Activated gamma-delta T cell (primary cell): ENCODE results near the gene OBP2B.
"Not testable (repeated sequence)": the region's sequence is repeated elsewhere in the genome, so short reads cannot be mapped to it uniquely, and the experiment has no call there.

ENCODE experiments used
- DNase-seq: peaks from one replicate; lab custom pipeline; 2025; lab: John Stamatoyannopoulos, UW

OBP2B gene

DNA sequence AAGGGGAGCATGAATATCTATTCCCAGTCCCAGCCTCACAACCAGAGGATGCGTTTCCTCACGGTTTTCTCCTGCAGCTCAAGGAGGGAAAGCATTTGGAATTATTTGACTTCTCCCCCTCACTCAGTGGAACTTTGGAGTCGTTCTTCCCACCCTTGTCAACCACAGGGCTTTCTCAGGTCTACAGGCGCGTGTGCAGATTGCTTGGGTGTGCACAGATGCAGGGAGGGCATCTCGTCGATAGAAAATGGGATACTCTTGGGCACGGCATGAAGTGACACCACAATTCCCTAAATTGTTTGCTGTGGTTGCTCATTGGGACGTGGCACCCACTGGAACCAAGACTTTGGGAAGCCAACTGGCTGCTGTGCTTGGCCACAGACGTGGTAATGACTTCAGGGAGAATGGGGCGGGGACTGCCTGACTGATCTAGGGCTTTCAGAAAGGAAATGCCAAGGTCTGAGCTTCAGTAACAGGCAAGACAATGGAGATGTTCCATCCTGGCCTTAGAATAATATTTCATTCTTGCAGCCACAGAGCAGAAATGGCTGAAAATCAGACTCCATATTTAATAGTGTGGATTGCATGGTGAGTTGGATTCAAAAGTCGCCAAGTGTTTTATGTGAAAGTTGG lies 12.2 kb upstream of the OBP2B start:
- DNase-seq, result no peak

DNA sequence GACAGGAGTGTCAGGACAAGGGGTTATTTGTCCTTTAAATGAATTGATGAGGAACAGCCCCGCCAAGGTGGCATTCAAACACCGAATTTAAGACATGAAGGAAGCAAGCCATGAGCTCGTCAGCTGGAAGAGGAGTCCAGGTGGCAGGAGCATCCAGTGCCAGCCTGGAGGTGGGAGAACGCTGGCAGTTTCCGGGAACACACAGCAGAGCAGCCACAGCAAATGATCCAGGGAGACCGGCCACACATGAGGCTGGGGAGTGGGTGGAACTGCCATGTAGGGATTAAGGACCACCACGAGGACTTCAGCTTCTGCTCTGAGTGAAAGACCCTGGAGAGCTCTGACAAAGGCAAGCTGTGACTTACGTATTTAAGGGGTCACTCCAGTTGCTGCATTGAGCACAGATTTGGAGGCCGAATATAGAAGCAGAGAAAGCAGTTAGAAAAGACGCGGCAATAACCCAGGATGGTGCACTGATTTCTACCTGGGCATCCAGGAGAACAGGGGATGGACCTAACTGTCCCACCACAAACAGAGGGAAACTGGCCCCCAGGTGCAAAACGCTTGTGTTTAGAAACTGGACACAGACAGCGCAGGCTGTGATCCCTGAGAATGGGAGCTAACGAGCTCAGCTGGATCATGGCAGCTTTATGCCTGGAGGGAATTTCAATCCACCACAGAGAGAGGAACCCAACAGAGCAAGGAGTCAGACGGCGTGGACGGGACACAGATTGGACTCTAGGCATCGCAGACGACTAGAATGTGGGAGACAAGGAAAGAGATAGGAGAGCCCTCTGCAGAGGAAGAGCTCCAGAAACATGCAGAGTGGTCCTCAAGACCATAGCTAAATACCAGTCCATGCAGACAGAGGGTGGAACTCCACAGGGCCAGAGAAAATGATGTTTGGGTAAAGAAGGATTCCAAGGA lies 9.3 kb upstream of the OBP2B start:
- not testable (repeated sequence) for DNase-seq

DNA sequence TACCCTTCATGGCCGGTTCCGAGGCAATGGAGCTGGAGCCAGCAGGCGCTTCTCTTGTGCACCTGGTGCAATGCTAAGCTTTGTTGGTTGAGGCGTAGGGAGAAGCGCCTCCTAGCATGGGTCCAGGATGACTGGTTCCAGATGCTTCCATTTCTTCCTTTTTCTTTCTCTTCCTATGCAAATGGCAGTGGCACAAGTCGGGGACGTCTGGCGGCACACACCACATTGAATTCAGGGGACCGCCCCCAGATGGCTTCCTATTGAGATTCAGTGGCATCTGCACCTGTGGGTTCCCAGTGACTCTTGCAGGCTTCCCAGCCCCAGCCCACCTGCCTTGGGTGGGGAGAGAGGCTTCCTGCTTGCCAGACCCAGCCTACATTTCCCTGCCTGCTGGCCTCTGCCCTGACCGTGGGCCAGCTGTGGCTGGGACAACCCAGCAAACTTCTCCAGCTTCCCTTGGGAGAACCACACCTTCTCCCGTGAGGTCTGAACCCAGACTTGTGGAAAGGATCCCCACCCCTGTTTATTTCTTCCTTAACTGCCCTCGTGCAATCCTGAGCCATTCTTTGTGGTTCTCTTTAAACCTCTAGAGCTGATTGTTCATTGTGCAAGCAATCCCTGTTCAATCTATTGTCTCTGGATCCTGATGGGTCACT lies 8.4 kb upstream of the OBP2B start:
- DNase-seq, result not testable (repeated sequence)

DNA sequence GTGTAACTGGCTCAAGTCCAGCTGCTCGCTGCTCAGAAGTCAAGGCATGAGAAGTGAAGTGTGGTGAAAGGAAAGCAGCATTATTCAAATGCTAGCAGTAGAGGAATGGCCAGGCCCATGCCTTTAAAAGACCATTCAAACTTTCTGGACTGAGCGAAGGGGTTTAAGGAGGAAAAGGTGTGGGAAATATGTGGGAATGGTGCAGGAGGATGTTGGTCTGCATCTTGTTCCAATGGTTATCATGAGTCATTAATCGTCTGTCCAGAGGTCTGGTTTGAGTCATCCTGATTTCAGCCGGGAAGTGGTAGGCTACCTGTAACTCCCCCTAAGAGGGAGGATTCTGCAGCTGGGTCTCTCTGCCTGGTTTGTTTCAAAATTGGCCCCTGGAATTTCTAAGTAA lies 5.2 kb upstream of the OBP2B start:
- not testable (repeated sequence) for DNase-seq

DNA sequence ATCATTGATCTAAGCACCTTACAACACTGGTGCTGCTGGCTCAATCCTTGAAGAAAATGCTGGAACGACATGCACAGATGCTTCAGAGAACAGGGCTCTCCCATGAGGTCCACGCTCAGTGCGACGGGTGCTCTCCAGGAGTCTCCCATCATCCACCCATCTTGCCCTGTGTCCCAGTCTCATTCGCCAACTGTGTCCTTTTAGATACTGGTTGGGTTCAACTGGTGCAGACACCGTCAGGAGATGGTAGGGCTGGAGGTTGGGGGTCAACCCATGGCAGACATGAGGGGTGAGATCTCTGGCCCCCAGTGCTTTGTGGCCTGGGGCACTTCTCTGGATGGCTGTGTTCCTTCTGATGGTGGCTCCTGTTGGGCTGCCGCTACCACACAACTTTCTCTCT lies 1.6 kb upstream of the OBP2B start:
- no peak for DNase-seq

DNA sequence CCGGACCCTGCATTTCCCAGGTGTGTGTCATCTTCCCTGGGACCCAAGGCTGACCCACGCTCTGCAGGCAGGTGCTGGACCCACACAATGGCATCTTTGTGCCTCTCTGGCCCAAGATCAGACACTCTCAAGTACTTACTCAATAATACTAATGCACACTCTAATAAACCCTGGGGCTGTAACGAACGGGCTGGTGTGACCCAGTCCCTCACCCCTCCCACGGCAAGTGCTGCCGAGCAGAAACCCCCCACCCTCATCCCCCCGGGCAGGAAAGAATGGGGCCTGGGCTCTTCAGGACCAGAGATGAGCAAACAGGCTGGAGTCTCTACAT lies 1.1 kb upstream of the OBP2B start:
- DNase-seq, result no peak

DNA sequence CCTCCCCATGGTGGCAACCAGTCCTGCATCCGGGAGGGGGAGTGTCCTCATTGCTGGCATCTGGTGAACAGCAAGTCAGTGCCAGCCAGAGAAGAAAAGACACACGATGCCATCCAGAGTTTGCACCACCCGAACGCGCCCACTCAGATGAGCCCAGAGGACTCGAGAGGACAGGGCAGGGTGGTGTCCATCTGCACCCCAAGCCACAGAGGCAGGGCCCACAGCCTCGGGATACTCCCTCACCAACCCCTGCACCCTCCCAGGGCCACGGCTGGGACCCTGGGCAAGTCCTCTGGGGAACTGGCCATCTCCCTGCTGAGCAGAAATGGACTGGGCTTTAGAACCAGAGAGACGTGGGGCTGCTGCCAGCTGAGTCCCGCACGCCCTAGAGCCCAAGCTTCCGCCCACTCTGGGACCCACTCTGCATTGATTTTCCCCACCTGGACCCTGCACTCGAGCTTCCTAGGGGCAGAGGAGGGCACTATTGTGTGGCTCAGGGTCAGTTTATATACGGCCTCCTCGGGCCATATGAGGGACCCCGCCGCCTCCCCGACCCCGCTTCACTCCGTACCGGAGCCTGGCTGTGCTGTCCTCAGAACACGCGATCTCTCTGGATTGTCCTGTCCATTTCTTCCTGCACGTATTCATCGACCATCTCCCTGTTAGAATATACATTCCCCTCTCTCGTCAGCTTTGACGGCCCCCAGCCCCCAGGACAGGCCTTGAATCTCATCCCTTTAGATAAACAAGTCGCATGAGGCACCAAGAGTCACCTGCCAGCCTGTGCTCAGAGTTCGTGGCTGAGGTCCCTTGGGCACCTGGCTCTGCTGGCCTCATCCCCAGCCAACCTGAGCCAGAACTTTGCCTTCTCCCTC lies 514 bp upstream of the OBP2B start:
- DNase-seq, result not testable (repeated sequence)

DNA sequence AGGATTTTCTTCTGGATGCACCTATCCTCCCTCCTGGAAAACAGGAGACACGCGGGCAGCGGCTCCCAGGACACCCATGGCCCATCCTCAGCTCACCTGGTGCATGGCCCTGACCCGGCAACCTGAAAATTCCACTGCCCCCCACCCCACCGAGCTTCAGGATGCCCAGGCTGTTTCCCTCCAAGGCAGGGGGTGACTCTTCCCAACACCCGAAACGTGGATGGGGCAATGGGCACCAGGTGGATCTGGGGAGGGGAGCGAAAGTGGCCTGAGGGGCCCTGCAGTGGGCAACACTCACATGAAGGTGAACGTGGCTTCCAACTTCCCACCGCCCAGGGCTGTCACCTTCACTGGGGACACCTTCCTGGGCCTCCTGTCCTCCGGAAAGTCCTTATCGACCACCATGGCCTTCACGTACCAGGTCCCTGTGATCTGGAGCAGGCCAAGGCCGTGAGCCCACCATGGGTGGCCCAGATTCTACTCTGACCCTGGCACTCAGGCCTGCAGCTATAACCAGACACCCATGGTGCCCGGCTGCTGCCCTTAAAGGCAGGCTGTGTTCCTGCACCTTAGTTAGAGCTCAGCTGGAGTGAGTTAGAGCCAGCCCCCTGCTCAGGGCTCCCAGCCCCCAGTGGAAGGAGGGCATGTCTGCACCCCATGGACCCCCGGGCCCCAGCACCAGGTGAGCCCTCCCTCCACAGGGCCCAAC lies 725 bp downstream of the OBP2B start:
- DNase-seq, result not testable (repeated sequence)

DNA sequence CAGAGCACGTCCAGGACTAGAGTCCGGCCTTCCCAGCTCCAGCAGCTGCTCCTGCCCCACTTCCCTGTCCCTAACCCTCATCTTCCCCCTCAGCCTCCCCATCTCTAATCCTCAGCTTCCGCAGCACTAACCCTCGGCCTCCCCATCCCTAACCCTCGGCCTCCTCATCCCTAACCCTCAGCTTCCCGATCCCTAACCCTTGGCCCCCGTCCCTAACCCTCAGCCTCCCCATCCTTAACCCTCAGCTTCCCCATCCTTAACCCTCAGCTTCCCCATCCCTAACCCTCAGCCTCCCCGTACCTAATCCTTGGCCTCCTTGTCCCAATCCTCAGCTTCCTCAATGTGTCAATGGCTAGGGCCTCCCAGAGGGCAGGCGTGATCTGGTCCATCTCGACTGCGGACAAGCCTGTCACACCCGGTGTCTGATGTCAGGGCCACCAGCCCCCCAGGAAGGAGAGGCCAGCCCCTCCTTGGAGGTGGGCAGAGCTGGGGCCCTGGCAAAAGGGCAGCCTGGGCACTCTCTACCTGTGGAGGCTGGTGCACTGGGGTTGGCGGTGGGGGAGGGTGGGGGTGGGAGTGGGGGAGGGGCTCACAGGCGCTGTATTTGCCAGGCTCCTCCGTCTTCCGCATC lies 1.4 kb downstream of the OBP2B start:
- no peak for DNase-seq

DNA sequence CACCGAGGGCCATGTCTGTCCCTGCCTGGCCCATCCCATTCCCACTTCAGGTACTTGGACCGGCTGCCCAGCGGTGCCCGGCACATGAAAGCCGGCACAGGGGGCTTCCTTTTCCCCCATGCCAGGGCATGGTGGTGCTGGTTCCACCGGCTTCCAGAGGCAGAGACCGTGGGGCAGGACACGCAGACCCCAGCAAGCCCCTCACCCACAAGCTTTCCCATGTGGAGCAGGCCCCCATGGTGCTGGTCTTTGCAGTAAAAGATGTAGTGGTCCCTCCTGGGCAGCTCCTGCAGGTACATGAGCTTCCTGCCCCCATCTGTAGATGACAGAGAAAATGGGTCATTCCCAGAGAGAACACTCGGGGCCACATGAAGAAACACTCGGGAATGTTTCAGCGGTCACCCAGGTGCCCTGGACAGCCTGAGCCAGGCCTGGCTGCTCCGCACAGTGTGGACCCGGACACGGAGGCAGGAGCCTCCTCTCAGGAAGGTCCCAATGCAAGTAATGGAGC lies 2.0 kb downstream of the OBP2B start:
- DNase-seq, result no peak

DNA sequence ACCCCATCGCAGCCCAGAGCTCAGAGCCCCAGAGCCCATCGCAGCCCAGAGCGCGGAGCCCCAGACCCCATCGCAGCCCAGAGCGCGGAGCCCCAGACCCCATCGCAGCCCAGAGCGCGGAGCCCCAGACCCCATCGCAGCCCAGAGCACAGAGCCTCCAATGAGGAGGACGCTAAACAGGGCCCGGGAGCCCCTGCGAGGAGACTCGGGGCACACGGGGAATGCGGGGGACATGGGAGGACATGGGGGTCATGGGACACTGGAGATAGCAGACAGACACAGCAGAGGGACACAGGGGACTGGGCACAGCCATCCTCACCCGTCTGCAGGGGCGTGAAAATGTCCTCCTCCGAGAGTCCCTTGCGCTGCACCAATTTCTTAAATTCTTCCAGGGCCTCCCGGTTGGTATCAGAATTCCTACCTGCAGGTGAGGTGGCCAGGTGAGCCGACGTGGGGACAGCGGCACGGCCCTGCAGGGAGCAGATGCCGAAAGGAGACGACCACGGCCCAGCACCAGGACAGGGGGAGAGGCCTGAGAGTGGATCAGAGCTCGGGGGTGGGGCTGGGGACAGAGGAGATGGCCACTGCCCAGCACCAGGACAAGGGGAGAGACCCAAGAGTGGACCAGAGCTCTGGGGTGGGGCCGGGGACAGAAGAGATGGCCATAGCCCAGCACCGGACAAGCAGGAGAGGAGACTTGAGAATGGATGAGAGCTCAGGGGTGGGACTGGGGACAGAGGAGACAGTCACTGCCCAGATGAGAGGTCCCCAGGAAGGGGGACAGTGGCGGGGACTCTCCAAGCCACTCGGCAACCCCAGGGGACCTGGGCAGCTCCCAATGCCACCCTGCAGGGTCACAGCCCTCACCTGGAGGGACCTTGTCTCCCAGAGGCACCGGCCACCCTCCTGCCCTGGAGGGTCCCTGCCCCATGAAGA lies 2.8 kb downstream of the OBP2B start:
- DNase-seq, result no peak

DNA sequence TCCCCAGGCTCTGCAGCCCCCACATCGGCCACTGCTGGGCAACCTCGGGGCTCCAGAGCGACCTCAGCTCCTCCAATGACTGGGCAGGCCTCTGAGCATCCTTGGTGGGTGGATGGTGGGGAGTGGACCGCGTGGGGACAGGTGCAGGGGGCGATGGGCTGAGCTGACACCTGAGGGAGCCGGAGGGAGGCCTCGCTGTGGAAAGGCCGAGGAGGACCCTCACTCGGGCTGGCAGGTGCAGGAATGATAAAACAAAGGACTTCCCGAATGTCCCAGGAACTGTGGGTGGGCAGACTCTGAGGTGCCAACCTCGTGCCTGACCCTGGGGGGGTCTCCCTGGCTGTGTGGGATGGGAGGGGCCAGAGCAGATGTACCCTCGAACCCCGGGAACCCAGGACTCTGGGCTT lies 3.6 kb downstream of the OBP2B start:
- not testable (repeated sequence) for DNase-seq

DNA sequence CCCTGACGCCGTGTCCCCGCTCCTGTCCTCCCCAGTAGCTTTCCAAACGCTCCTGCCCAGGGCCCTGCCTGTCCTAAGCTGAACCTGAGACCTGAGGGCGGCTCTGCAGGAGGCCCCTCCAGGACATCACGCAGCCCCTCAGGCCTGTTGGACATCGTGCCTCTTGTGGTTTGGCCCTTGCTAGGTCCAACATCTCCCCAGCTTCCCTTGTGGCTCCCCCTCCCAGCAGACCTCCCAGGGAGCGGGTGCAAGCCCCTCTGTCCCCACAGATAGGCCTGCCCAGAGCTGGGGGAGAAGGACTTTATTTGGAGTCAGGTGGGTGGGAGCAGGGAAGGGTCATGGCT lies 4.1 kb downstream of the OBP2B start:
- no peak for DNase-seq

DNA sequence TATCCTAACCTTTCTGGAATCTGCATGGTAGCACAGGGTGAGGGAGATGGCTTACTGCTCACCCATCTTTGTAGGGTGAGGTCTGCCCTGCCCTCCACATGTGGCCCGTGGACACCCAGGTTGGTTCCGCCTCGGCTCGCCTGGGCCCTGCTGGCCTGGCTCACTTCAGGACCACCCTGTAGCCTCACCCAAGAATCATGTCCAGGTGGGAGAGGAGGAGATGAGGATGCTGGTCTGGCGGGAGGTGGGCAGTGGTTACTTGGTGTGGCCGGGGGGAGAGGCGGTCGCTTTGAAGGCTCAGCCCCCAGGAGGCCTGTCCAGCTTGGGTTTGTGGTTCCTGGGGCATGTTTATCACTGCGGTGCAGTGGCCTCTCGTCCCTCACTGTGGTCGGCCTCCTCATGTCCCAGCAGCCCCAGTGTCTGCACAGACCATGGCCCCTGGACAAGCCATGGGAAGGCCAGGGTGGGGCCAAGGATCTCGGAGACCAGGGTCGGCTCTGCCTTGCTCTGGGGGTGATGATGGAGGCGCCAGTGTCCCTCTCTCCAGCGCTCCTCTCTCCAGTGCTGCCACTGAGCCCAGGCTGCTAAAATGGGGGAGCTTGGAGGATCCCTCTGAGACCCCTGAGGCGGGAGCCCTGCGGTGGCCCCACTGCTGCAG lies 4.6 kb downstream of the OBP2B start:
- DNase-seq, result no peak

DNA sequence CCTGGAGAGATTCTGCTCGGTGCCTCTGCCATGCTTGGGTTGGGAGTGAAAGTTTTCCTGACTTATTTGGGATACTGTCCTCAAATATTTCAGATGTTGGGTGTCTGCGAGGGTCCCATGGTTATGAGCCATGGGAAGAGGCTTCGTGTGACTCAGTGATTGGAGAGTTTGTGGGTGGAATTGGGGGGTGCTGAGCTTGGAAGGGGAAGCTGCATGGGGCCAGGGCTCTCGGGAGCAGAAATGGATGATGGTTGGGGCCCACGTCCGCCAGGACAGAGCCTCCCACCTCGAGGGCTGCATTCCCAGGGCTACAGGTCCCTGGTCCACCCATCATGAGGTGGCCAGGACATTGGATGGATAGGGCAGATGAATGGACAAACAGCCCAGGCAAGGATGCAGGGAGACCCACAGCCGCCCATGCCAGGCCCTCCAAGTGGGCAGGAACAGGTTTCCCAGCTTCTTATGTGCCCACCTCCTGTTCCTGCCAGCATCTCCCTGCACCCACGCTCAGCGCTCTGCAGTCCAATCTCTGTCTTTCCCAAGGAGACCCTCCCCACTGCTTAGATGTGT lies 5.5 kb downstream of the OBP2B start:
- DNase-seq, result no peak

DNA sequence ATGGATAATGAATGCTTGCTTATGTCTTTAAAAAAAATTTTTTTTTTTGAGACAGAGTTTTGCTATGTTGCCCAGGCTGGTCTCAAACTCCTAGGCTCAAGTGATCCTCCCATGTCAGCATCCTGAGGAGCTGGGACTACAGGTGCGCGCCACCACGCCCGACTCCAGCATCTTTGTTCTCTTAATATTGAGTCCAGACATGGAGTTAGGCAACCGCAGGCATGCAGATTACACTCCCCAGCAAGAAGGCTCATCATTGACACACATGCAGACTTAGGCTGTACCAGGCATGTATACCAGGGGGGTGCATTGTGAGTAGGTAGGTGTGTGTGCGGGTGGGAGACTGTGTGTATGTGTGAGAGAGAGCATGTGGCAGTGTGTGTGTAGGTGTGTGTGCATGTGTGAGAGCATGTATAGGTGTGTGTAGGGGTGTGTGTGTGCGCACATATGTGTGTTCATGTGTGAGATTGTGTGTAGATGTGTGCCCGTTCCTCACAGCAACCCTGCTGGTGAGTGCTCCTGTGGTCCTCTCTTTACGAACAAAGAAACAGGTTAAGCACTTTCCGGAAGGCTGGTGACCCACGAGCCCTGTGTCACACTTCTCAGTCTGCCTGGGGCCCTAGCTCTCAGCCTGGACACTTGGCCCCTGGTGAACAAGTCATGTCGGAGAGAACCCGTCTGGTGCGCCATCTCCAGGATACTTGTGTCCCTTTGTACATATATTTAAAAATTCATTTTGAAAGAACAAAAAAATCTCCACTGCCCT lies 6.2 kb downstream of the OBP2B start:
- no peak for DNase-seq

DNA sequence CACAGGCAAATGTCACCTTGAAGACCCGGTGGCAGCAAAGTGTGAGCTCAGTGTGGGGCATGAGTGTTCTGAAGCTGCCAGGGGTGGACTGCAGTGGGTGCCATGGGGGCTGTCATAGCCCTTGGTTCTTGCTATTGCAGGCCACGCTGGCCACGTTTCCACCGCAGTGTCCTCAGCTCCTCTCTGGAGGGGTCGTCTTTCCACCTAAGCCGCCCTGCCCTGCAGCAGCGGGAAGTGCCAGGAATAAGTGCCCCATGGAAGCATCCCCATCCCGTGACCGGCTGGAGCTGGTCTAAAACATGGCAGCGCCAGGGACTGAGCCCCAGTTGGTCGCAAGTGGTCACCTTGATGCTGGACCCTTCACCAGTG lies 6.9 kb downstream of the OBP2B start:
- DNase-seq, result no peak
